Astrocyte of the cerebellum (primary cell): ENCODE measurements around the gene TEX35.

Experiments
- DNase-seq: peaks from one replicate; pipeline ENCODE4 v3.0.0-alpha.2; 2011; ENCODE audit warnings: low read depth
- H3K4me3 ChIP-seq: 2 replicates; pipeline ENCODE4 v1.5.1; 2011; ENCODE audit warnings: mild to moderate bottlenecking, low read depth, low read length, moderate library complexity
- in situ Hi-C: cut with HindIII; loops from 2 replicates; pipeline ENCODE4 v1.10.0; 2017; ENCODE audit warnings: low sequenced_read_pairs
- TF ChIP-seq, protein P1 (sequence below): IDR thresholded peaks from 2 replicates; pipeline ENCODE4 v1.5.1; 2012; ENCODE audit warnings: low read length, low read depth, moderate library complexity, mild to moderate bottlenecking; ENCODE audit errors: missing control alignments

The TEX35 gene

DNA sequence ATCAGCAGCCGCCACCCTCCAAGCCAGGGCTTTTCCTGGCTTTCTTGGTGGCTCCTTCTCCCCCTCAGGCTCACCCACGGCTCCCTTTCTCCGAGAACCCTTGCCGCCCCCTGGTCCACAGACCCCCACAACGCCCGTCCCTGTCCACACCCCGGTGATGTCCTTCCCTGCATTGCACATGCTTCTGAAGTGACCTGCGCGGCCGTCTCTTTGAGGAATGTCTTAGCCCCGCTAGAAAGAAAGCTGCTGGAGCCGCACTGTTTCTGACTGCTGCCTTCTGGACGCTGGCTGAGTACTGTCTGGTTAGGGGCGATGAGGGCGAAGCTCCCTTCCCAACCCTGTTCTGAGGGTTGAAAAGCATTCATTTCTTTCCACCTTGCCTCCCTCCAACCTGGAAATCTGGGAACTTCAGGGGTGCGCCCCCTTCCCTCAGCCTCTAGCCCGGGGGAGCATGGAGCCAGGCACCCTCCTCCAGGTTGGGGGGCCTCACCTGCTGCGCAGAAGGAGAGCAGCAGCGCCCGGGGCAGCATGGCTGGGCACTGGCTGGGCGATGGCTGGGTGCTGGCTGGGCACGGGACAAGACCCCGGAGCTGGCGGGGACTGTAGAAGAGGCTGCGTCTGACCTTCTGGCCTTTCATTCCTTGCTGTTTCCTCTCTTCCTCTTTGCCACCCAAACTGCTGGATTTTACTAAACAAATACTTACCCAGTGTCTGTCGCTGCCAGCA lies 16.3 kb upstream of the TEX35 start, which contains the start of gene CLEC20A:
CLEC20A (minus strand) TSS at position 555 of the 726 bp plus-strand sequence; CDS start at position 530, 25 bp downstream.
- in situ Hi-C loops: loop anchor here (5.0 kb wide), 1 partner anchor 89 kb away; no protein-coding TSS in a partner anchor
- no peak for DNase-seq
- TF ChIP-seq, protein P1, sequence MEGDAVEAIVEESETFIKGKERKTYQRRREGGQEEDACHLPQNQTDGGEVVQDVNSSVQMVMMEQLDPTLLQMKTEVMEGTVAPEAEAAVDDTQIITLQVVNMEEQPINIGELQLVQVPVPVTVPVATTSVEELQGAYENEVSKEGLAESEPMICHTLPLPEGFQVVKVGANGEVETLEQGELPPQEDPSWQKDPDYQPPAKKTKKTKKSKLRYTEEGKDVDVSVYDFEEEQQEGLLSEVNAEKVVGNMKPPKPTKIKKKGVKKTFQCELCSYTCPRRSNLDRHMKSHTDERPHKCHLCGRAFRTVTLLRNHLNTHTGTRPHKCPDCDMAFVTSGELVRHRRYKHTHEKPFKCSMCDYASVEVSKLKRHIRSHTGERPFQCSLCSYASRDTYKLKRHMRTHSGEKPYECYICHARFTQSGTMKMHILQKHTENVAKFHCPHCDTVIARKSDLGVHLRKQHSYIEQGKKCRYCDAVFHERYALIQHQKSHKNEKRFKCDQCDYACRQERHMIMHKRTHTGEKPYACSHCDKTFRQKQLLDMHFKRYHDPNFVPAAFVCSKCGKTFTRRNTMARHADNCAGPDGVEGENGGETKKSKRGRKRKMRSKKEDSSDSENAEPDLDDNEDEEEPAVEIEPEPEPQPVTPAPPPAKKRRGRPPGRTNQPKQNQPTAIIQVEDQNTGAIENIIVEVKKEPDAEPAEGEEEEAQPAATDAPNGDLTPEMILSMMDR: no peak
- H3K4me3 ChIP-seq: no peak within 1 kb of the TSS

DNA sequence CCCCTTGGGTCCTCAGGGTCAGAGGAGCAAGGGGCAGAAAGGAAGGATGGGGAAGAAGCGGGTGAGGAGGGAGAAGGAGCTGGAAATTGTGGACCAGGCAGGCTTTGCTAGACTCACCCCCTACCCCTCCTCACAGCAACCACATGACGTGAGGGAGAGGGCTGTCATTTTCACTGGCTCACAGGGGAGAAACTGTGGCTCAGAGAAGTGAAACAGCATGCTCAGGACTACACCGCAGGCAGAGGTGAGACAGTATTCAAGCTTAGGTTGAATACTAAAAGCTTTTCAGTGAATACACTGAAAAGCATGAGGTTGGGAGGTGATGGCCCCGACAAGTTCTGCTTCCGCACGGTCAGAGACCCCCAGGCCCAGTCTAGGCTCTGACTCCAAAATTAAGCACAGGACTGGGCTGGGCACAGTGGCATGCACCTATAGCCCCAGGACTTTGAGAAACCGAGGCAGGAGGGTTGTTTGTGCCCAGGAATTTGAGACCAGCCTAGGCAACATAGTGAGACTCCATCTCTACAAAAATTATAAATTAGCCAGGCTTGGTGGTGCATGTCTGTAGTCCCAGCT lies 14.9 kb upstream of the TEX35 start:
- no peak overlapping the region for H3K4me3 ChIP-seq
- TF ChIP-seq, protein P1: no peak
- in situ Hi-C loops: loop anchor here (5.0 kb wide), 1 partner anchor 91 kb away; no protein-coding TSS in a partner anchor
- DNase-seq: no peak

DNA sequence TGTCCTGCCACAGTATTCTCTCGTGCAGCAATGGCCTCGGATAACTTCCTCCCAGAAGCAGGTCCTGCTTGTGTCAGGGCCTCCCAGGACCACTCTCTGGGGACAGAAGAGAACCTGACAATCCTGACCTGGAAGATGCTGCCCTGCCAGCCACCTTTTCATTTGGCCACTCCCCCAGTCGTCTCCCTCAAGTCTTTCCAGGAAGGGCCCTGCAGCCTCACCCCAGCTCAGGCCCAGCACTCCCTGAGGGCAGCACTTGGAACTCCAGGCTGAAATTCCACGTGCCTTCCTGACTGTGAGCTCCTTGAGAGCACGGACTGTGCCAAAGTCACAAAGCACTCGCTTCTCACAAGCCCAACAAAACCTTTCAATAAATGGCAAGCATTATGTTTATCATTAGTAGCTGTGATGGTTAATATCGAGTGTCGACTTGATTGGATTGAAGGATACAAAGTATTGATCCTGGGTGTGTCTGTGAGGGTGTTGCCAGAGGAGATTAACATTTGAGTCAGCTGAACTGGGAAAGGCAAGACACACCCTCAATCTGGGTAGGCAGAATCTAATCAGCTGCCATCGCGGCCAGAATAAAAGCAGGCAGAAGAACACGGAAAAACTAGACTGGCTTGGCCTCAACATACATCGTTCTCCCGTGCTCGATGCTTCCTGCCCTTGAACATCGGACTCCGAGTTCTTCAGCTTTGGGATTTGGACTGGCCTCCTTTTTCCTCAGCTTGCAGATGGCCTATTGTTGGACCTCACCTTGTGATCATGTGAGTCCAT lies 13.8 kb upstream of the TEX35 start:
- H3K4me3 ChIP-seq: no peak overlapping the region
- in situ Hi-C loops: loop anchor here (5.0 kb wide), 1 partner anchor 92 kb away; no protein-coding TSS in a partner anchor
- TF ChIP-seq, protein P1: no peak
- DNase-seq: no peak

DNA sequence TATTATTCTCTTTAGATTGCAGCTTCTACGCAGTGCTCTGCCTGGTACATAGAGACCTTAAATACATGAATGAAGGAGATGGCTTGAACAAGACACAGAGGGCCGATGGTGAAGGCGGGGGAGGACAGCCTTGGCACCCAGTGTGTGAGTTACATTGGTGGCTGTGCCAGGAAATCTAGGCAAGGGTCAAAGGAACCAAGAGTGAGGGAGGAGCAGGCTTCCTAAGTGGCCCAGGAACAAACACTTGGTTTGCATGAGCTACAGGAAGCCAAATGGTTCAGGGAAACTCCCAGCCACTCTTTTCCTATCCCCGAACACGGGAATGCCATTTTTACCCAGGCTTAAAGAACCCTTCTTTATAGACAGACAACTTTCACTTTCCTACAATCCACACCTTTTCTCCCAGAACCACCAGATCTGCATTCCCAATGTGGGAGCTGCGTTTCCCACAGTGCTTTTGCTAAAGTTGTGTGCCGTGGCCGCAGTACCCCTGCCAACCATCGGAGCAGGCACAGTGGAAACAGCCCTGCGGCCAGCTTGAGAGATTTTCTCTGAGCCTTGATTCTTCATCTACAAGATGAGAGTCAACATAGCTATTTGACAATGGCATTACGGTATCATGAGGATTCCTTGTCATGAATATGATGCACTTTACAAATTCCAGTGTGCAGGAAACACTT lies 12.7 kb upstream of the TEX35 start:
- no peak overlapping the region for H3K4me3 ChIP-seq
- in situ Hi-C loops: no loop called here
- no peak for DNase-seq
- TF ChIP-seq, protein P1: peak; percentile 33

DNA sequence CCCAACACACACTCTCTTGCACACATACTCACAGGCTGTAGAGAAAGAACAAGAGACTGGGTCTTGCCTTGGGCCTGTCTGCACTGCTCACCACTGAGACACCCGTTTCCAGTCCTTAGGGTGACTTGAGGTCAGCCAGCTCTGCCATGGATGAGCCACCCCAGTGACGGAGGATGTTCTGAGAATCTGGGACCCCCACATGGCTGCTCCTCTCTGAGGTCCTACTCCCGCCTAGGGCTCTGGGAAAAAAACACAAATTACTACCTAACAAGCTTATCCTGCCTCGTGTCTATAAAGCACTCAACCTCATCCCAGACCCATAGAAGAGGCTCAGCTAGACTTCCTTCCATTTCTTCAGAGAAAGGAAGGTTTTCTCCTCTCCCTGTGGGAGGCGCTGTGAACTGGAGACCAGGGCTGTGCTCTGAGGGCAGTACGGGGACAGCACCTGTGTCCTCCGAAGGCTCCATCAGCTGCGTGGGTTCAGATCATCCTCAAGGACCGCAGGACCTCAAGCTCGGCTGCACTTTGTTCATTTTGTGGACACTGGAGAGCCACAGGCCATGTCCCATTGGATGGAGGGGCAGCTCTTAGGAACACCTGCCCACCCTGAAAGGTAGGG lies 11.9 kb upstream of the TEX35 start:
- no peak for DNase-seq
- TF ChIP-seq, protein P1: no peak
- in situ Hi-C loops: no loop called here
- no peak overlapping the region for H3K4me3 ChIP-seq
